Measurements from ENCODE around the gene POR. TPM values are rescaled to one million over a fixed set of nuclear protein-coding genes. Genes with fewer than 3 reads are reported as not detected.
A peak's percentile ranks its signal among the peaks of the same experiment; 100 is the strongest.

The POR gene
- total and polyA plus RNA-seq, 2 of the 13 experiments (the other 11 are each of a cell fraction or from before 2014, with no cell fraction given), result 145 to 266 TPM

- Histone ChIP-seq H3K27me3 (ENCODE audit: control insufficient read depth in 1 of 2, insufficient read depth in 2 of 2, low read length in 2 of 2) (no peaks in the 10 kb centered on the region), H3K9ac (ENCODE audit: insufficient read depth, low read depth, low read length) (no peak overlapping the region), H2AFZ (ENCODE audit: low read length) (no peak overlapping the region), H3K9me3 (ENCODE audit: low read length) (no peaks in the 10 kb centered on the region), H3K4me3 (replicated peaks in 1 of 3; ENCODE audit: insufficient read depth in 1 of 3, low read depth in 2 of 3, low read length in 3 of 3) (no peak overlapping the region), H4K20me1 (ENCODE audit: insufficient read depth, low read length) (peaks cover 76% of the 10 kb centered on the region), H3K36me3 (replicated peaks in 1 of 2; ENCODE audit: control insufficient read depth in 1 of 2, insufficient read depth in 2 of 2, low read length in 2 of 2) (peaks cover 11 to 33% of the 10 kb centered on the region in 2 experiments; a peak in 4 of 5 replicates), H3K4me1 (ENCODE audit: insufficient read depth, low read length) (peaks cover 51% of the 10 kb centered on the region), H3K4me2 (ENCODE audit: low read depth, low read length) (no peak overlapping the region), H3K79me2 (ENCODE audit: insufficient read depth, low read length) (peaks cover 94% of the 10 kb centered on the region), H3K27ac (ENCODE audit: extremely low read length, insufficient read depth, low read length) (peak overlapping the region; percentile 42)
- DNase-seq (ENCODE audit: low spot score) (no peak), FAIRE-seq (no peak), ATAC-seq (no peak)
- in situ Hi-C loops (cut with HindIII; ENCODE audit: extremely low pct_ligation_motif_present, low pct_unique_long_range_greater_than_20kb) (no loop called here), intact Hi-C loops (cut with micrococcal nuclease; ENCODE audit: unreplicated experiment) (no loop called here)
- ChIA-PET CTCF (ENCODE audit: low intra/inter-chr PET ratio, low total read pairs) (no interaction called here), POLR2A (interaction anchor here (1.1 to 2.5 kb wide), 4 partner anchors 11 to 55 kb away, joined by 3 to 6 read pairs (median 5); no protein-coding TSS in a partner anchor)
- WGBS (ENCODE audit: low lambda C conversion rate), result 91% methylated on average over 13 of the region's 15 CpGs
- BruUV-seq (replicated peaks), result no TSS peak
- peak; percentile 85 for TF ChIP-seq MAFG (CRISPR knock-in tag; IDR thresholded peaks at IDR 0.05)
- no peak for TF ChIP-seq CREBL2 (CRISPR knock-in tag; IDR thresholded peaks at IDR 0.05; ENCODE audit: borderline replicate concordance)
- no peak for TF ChIP-seq PRDM15 (CRISPR knock-in tag; IDR thresholded peaks at IDR 0.05)
- TF ChIP-seq NR2C2 (CRISPR knock-in tag; IDR thresholded peaks at IDR 0.05; ENCODE audit: borderline replicate concordance), result peak; percentile 51
- no peak for TF ChIP-seq ZNF253 (CRISPR knock-in tag; IDR thresholded peaks at IDR 0.05; ENCODE audit: borderline replicate concordance)
- no peak for TF ChIP-seq ZSCAN5A (CRISPR knock-in tag; IDR thresholded peaks at IDR 0.05; ENCODE audit: borderline replicate concordance)
- TF ChIP-seq ZNF687 (CRISPR knock-in tag; IDR thresholded peaks at IDR 0.05), result peak; percentile 52
- peak; percentile 47; the same call in 1 of the 2 replicates for TF ChIP-seq CEBPG (CRISPR knock-in tag; IDR thresholded peaks at IDR 0.05)
- TF ChIP-seq EP300 (IDR thresholded peaks at IDR 0.05; ENCODE audit: low read depth in 2 of 2, low read length in 2 of 2), result no peak
- TF ChIP-seq EP300 (CRISPR knock-in tag; IDR thresholded peaks at IDR 0.05; ENCODE audit: borderline replicate concordance), result peak; percentile 77
- 0 out of 2 replicates have a peak, but pooled peaks have one; percentile 12 for TF ChIP-seq SAP130 (CRISPR knock-in tag; IDR thresholded peaks at IDR 0.05; ENCODE audit: low read depth)
- TF ChIP-seq THAP11 (CRISPR knock-in tag; IDR thresholded peaks at IDR 0.05), result 0 out of 2 replicates have a peak, but pooled peaks have one; percentile 21
These were observed 23.2 kb downstream of the POR start for GRCh38 chr7:75937958-75938786.
